IMR-90 (cell line): ENCODE results near the gene ABHD17B. TPM values are rescaled to one million over a fixed set of nuclear protein-coding genes. Genes with fewer than 3 reads are reported as not detected.

Experiments
- ATAC-seq: fragments of 200-7000 bp; cut with Tn5 transposase; 2 replicates; pipeline ENCODE4 v1.9.1; 2020; ENCODE audit warnings: low read depth, mild to moderate bottlenecking, moderate library complexity
- BruUV-seq: library from RNA; stranded (reverse); fragments of 400-500 nt; replicated peaks from 2 replicates; lab custom pipeline; 2021; lab: Mats Ljungman, UMichigan
- CTCF ChIA-PET: fragments of 300-600 bp; formaldehyde crosslinking; extraction: SDS; loops from one replicate; lab custom pipeline; 2021; ENCODE audit warnings: antibody characterized with exemption; lab: Yijun Ruan, JAX
- POLR2A ChIA-PET: fragments of 300-600 bp; sonication (Branson Sonifier 250); formaldehyde crosslinking; loops from one replicate; lab custom pipeline; 2022; ENCODE audit warnings: antibody characterized with exemption; ENCODE audit not compliant: unreplicated experiment; lab: Charles Lee
- DNase-seq: peaks from one replicate; pipeline ENCODE4 v3.0.0; 2013
- H2AFZ ChIP-seq: replicated peaks from 2 replicates; pipeline ENCODE3; 2013; ENCODE audit warnings: low read length, mild to moderate bottlenecking; ENCODE audit not compliant: poor library complexity
- H2AK5ac ChIP-seq: 2 replicates; pipeline ENCODE4 v1.6.1; 2013; ENCODE audit warnings: low read depth, low read length, inconsistent platforms
- H2AK9ac ChIP-seq: replicated peaks from 2 replicates; pipeline ENCODE3; 2013; ENCODE audit warnings: mild to moderate bottlenecking, low read depth, low read length, moderate library complexity; ENCODE audit not compliant: poor library complexity
- H2BK120ac ChIP-seq: 2 replicates; pipeline ENCODE4 v1.6.1; 2013; ENCODE audit warnings: low read depth, low read length, inconsistent platforms
- H2BK15ac ChIP-seq: 3 replicates; pipeline ENCODE4 v1.6.1; 2013; ENCODE audit warnings: low read depth, low read length, inconsistent platforms
- H2BK20ac ChIP-seq: 2 replicates; pipeline ENCODE4 v1.6.1; 2013; ENCODE audit warnings: low read depth, mild to moderate bottlenecking, inconsistent platforms, low read length, moderate library complexity
- H2BK5ac ChIP-seq: 2 replicates; pipeline ENCODE4 v1.6.1; 2013; ENCODE audit warnings: mild to moderate bottlenecking, low read depth, low read length, inconsistent platforms; ENCODE audit not compliant: poor library complexity, severe bottlenecking
- H3K14ac ChIP-seq: replicated peaks from 2 replicates; pipeline ENCODE4 v1.6.1; 2013; ENCODE audit warnings: low read depth, low read length, inconsistent platforms
- H3K18ac ChIP-seq: 2 replicates; pipeline ENCODE4 v1.6.1; 2013; ENCODE audit warnings: low read depth, low read length, control low read depth
- H3K23ac ChIP-seq: 2 replicates; pipeline ENCODE4 v1.6.1; 2013; ENCODE audit warnings: low read depth, low read length, inconsistent platforms
- H3K27ac ChIP-seq: 2 replicates; pipeline ENCODE4 v1.5.1; 2013; ENCODE audit warnings: mild to moderate bottlenecking, control low read depth, low read length; ENCODE audit not compliant: insufficient read depth
- H3K27me3 ChIP-seq: 2 replicates; pipeline ENCODE4 v1.6.1; 2013; ENCODE audit warnings: low read length; ENCODE audit not compliant: control insufficient read depth, insufficient read depth
- H3K36me3 ChIP-seq: 2 replicates; pipeline ENCODE4 v1.6.1; 2013; ENCODE audit warnings: low read length, mixed read lengths; ENCODE audit not compliant: control insufficient read depth, insufficient read depth
- H3K4ac ChIP-seq: 2 replicates; pipeline ENCODE4 v1.6.1; 2013; ENCODE audit warnings: low read depth, low read length, inconsistent platforms
- H3K4me1 ChIP-seq: 2 replicates; pipeline ENCODE4 v1.6.1; 2013; ENCODE audit warnings: low read length, mixed read lengths; ENCODE audit not compliant: control insufficient read depth, insufficient read depth
- H3K4me2 ChIP-seq: 2 replicates; pipeline ENCODE4 v1.6.1; 2013; ENCODE audit warnings: low read depth, mild to moderate bottlenecking, control low read depth, low read length, moderate library complexity
- H3K4me3 ChIP-seq: 2 replicates; pipeline ENCODE4 v1.5.1; 2013; ENCODE audit warnings: low read depth, mild to moderate bottlenecking, control low read depth, low read length, moderate library complexity; ENCODE audit not compliant: insufficient read depth
- H3K56ac ChIP-seq: 2 replicates; pipeline ENCODE4 v1.6.1; 2013; ENCODE audit warnings: low read length, inconsistent platforms; ENCODE audit not compliant: insufficient read depth; ENCODE audit errors: extremely low read depth
- H3K79me1 ChIP-seq, 2 experiments: 2 replicates each; pipeline ENCODE4 v1.6.1; 2013; ENCODE audit warnings: low read length in 2 of 2, inconsistent platforms in 1 of 2, low read depth in 1 of 2
- H3K9ac ChIP-seq: 2 replicates; pipeline ENCODE4 v1.6.1; 2013; ENCODE audit warnings: low read depth, low read length, control low read depth
- H3K9me1 ChIP-seq: 2 replicates; pipeline ENCODE4 v1.6.1; 2013; ENCODE audit warnings: low read length, inconsistent platforms; ENCODE audit not compliant: insufficient read depth
- H3K9me3 ChIP-seq: 2 replicates; pipeline ENCODE4 v1.6.1; 2013; ENCODE audit warnings: low read length; ENCODE audit not compliant: control insufficient read depth, insufficient read depth
- H4K20me1 ChIP-seq: 2 replicates; pipeline ENCODE4 v1.6.1; 2013; ENCODE audit warnings: low read length, inconsistent platforms; ENCODE audit not compliant: insufficient read depth
- H4K5ac ChIP-seq: 2 replicates; pipeline ENCODE4 v1.6.1; 2013; ENCODE audit warnings: mild to moderate bottlenecking, low read depth, low read length, control low read depth
- H4K8ac ChIP-seq, 2 experiments: 2 replicates each; pipeline ENCODE4 v1.6.1; 2013; ENCODE audit warnings: low read depth in 2 of 2, low read length in 2 of 2, control low read depth in 1 of 2, inconsistent platforms in 1 of 2
- H4K91ac ChIP-seq: 2 replicates; pipeline ENCODE4 v1.6.1; 2013; ENCODE audit warnings: low read depth, low read length, inconsistent platforms; ENCODE audit not compliant: insufficient read depth
- BHLHE40 ChIP-seq: fragments of 150-350 bp; IDR thresholded peaks from 2 replicates; pipeline ENCODE4 v1.6.1; 2016; ENCODE audit warnings: mild to moderate bottlenecking, low read depth, low read length
- CTCF ChIP-seq: conservative IDR thresholded peaks from 2 replicates; pipeline ENCODE4 v1.5.1; 2012; ENCODE audit warnings: mild to moderate bottlenecking, low read depth, low read length, improper control_type of control experiment
- ELK1 ChIP-seq: fragments of 150-350 bp; IDR thresholded peaks from 2 replicates; pipeline ENCODE4 v1.6.1; 2016; ENCODE audit warnings: low read depth, mild to moderate bottlenecking, low read length, moderate library complexity, borderline replicate concordance
- MAFK ChIP-seq: IDR thresholded peaks from 2 replicates; pipeline ENCODE4 v1.6.1; 2012; ENCODE audit warnings: low read depth, low read length, improper control_type of control experiment
- MXI1 ChIP-seq: IDR thresholded peaks from 2 replicates; pipeline ENCODE4 v1.6.1; 2012; ENCODE audit warnings: low read depth, mild to moderate bottlenecking, low read length, moderate library complexity, borderline replicate concordance
- NFE2L2 ChIP-seq: fragments of 150-350 bp; IDR thresholded peaks from 2 replicates; pipeline ENCODE4 v1.6.1; 2016; ENCODE audit warnings: low read depth, mild to moderate bottlenecking, low read length
- RAD21 ChIP-seq: IDR thresholded peaks from 2 replicates; pipeline ENCODE4 v1.6.1; 2012; ENCODE audit warnings: low read length, improper control_type of control experiment
- RCOR1 ChIP-seq: IDR thresholded peaks from 2 replicates; pipeline ENCODE4 v1.6.1; 2012; ENCODE audit warnings: mild to moderate bottlenecking, low read length, improper control_type of control experiment; ENCODE audit not compliant: insufficient replicate concordance
- SMC3 ChIP-seq: fragments of 150-350 bp; IDR thresholded peaks from 2 replicates; pipeline ENCODE4 v1.6.1; 2016; ENCODE audit warnings: low read depth, mild to moderate bottlenecking, antibody characterized with exemption, low read length, moderate library complexity
- dilution Hi-C: fragments of 300-500 bp; cut with HindIII; formaldehyde crosslinking; loops from one replicate; pipeline ENCODE4 v1.14.3; 2018; ENCODE audit warnings: low sequenced_read_pairs; ENCODE audit not compliant: unreplicated experiment
- in situ Hi-C: fragments of 300-500 bp; cut with MboI; formaldehyde crosslinking; loops from 3 replicates; pipeline ENCODE4 v1.14.3; 2019; ENCODE audit warnings: low sequenced_read_pairs, inconsistent platforms, mixed read lengths
- intact Hi-C: fragments of 100-400 bp; cut with micrococcal nuclease; formaldehyde crosslinking; loops from 2 replicates; pipeline ENCODE4 v1.10.0; 2022
- polyA plus RNA-seq, 3 experiments: library from polyadenylated mRNA; depleted of rRNA; stranded (reverse); fragments of >200 nt; gene quantifications; 2 replicates each; pipeline ENCODE4 v1.2.3, GENCODE V29; 2012; ENCODE audit warnings: low replicate concordance in 1 of 3
- total RNA-seq: library from RNA; depleted of rRNA; stranded (reverse); fragments of >200 nt; gene quantifications from 2 replicates; pipeline ENCODE4 v1.2.3, GENCODE V29; 2012

ABHD17B gene
- total and polyA plus RNA-seq, 2 of the 4 experiments (the other 2 are of a cell fraction) = 7.5 to 16.8 TPM

- dilution Hi-C loops = no loop called here
- no TSS peak for BruUV-seq
- ChIA-PET CTCF (no interaction called here), POLR2A (no interaction called here)
- TF ChIP-seq ELK1 (no peak), NFE2L2 (no peak), MAFK (no peak), RAD21 (no peak), CTCF (no peak), BHLHE40 (no peak), MXI1 (no peak), RCOR1 (no peak), SMC3 (no peak)
- intact Hi-C loops = no loop called here
- Histone ChIP-seq H3K14ac (no peak overlapping the region), H2AFZ (no peak overlapping the region), H3K27me3 (no peaks in the 10 kb centered on the region), H3K9ac (no peak overlapping the region), H3K23ac (no peak overlapping the region), H2BK20ac (no peak overlapping the region), H2BK5ac (peak overlapping the region; percentile 41), H3K4me2 (no peak overlapping the region), H4K20me1 (peaks cover 4% of the 10 kb centered on the region; the same call in 1 of the 2 replicates), H3K18ac (no peak overlapping the region; the same call in 1 of the 2 replicates), H3K79me1 (peaks cover 21 to 47% of the 10 kb centered on the region in 2 experiments), H4K91ac (no peak overlapping the region), H3K9me1 (0 out of 2 replicates have a peak, but pooled peaks cover 3% of the 10 kb centered on the region), H2BK15ac (no peak overlapping the region), H2AK5ac (no peak overlapping the region), H4K5ac (no peak overlapping the region), H3K36me3 (no peaks in the 10 kb centered on the region), H2BK120ac (no peak overlapping the region), H3K4me3 (no peak overlapping the region), H3K4me1 (peaks cover 2% of the 10 kb centered on the region), H4K8ac (peak overlapping the region in 1 of 2 experiments; percentile 5; a peak in 1 of 4 replicates), H2AK9ac (no peak overlapping the region), H3K4ac (no peak overlapping the region), H3K9me3 (no peaks in the 10 kb centered on the region), H3K56ac (no peak overlapping the region), H3K27ac (no peak overlapping the region)
- in situ Hi-C loops = no loop called here
- DNase-seq (no peak), ATAC-seq (no peak)
Measured at GRCh38 chr9:71921190-71921814, 10.3 kb upstream of the ABHD17B start.
